ENCODE results near the gene SCAF1.

SCAF1 gene

GRCh38 chr19:49641688-49642491, at the start of gene SCAF1:
Gene SCAF1 (plus strand): TSS chr19:49642209. CDS start chr19:49645027, 2,818 bp downstream.
- DNase-seq (ENCODE audit: low read depth in 2 of 2) = peak; percentile 97 to 98

GRCh38 chr19:49592486-49593232, 49.4 kb upstream of the SCAF1 start:
- DNase-seq (ENCODE audit: low read depth in 2 of 2) = no peak

- peak; percentile 79 to 96 for DNase-seq (ENCODE audit: low read depth in 2 of 2)
Measured at GRCh38 chr19:49593233-49594113, 48.5 kb upstream of the SCAF1 start.

- no peak for DNase-seq (ENCODE audit: low read depth in 2 of 2)
Measured at GRCh38 chr19:49594157-49594992, 47.6 kb upstream of the SCAF1 start.

GRCh38 chr19:49594993-49595818, 46.8 kb upstream of the SCAF1 start:
- DNase-seq (ENCODE audit: low read depth in 2 of 2) = no peak

- no peak for DNase-seq (ENCODE audit: low read depth in 2 of 2)
Measured at GRCh38 chr19:49595819-49596404, 46.1 kb upstream of the SCAF1 start.

- no peak for DNase-seq (ENCODE audit: low read depth in 2 of 2)
Measured at GRCh38 chr19:49596407-49596806, 45.6 kb upstream of the SCAF1 start.

GRCh38 chr19:49596954-49597702, 44.9 kb upstream of the SCAF1 start:
- no peak for DNase-seq (ENCODE audit: low read depth in 2 of 2)

GRCh38 chr19:49597703-49597974, 44.4 kb upstream of the SCAF1 start:
- DNase-seq (ENCODE audit: low read depth in 2 of 2) = no peak

- no peak for DNase-seq (ENCODE audit: low read depth in 2 of 2)
Measured at GRCh38 chr19:49599378-49600295, 42.4 kb upstream of the SCAF1 start.

GRCh38 chr19:49601482-49602038, 40.4 kb upstream of the SCAF1 start:
- DNase-seq (ENCODE audit: low read depth in 2 of 2) = no peak

GRCh38 chr19:49602806-49603205, 39.2 kb upstream of the SCAF1 start:
- no peak for DNase-seq (ENCODE audit: low read depth in 2 of 2)

- DNase-seq (ENCODE audit: low read depth in 2 of 2) = no peak
Measured at GRCh38 chr19:49605605-49606004, 36.4 kb upstream of the SCAF1 start.

- DNase-seq (ENCODE audit: low read depth in 2 of 2) = no peak
Measured at GRCh38 chr19:49609499-49610092, 32.4 kb upstream of the SCAF1 start.

- no peak for DNase-seq (ENCODE audit: low read depth in 2 of 2)
Measured at GRCh38 chr19:49613374-49613773, 28.6 kb upstream of the SCAF1 start.

GRCh38 chr19:49614096-49614833, 27.7 kb upstream of the SCAF1 start:
- DNase-seq (ENCODE audit: low read depth in 2 of 2) = no peak

- DNase-seq (ENCODE audit: low read depth in 2 of 2) = no peak
Measured at GRCh38 chr19:49615861-49616260, 26.1 kb upstream of the SCAF1 start.
